ENCODE results near the gene SLC9A9.

- TF ChIP-seq CTCF (IDR thresholded peaks at IDR 0.05) (no peak), EZH2phosphoT487 (IDR thresholded peaks at IDR 0.05) (no peak), EZH2 (IDR thresholded peaks at IDR 0.05) (no peak)
These were observed 77.9 kb downstream of the SLC9A9 start for GRCh38 chr3:143770391-143770790.

Data from neural progenitor cell (in vitro differentiated cells).